Measurements from ENCODE around the gene DROSHA.
A peak's percentile ranks its signal among the peaks of the same experiment; 100 is the strongest.
"Not testable (repeated sequence)": the region's sequence is repeated elsewhere in the genome, so short reads cannot be mapped to it uniquely, and the experiment has no call there.

DROSHA gene

DNA sequence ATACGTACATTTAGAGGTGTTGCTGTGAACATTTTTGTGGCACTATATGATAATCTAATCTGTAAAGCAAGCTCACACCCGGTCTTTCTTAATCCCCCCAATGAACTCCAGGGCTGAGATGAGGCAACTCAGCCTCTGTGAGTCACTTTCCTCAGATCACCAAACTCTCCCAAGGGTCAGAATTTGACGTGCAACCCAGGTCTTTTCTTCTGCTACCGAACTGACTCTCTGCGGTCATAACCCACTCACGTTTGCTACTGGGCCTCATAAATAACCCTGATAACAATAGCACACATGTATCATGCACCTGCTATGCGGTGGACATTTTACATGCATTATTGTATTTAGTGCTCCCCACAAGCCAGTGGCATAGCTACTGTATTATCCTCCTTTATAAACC, 153.1 kb downstream of the DROSHA start:
- peak; percentile 42 for DNase-seq (ENCODE audit: low spot score)

DNA sequence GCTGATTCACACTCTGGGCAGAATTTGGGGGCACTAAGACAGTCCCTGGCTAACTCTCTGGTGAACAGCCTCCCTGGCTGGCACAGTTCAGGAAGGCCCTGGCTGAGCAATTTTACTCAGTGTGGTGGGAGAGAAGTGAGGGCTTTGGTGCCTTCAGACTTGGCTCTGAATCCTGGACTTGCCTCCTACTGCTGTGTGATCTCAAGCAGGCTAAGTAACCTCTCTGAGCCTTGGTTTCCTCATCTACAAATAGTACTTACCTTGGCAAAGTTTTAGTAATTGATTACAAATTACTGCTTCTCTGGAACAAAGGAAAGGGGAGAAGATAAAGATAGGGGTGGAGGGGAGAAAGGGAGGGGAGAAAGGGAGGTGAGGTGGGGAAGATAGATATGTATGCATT, 153.8 kb downstream of the DROSHA start:
- DNase-seq (ENCODE audit: low spot score), result no peak

DNA sequence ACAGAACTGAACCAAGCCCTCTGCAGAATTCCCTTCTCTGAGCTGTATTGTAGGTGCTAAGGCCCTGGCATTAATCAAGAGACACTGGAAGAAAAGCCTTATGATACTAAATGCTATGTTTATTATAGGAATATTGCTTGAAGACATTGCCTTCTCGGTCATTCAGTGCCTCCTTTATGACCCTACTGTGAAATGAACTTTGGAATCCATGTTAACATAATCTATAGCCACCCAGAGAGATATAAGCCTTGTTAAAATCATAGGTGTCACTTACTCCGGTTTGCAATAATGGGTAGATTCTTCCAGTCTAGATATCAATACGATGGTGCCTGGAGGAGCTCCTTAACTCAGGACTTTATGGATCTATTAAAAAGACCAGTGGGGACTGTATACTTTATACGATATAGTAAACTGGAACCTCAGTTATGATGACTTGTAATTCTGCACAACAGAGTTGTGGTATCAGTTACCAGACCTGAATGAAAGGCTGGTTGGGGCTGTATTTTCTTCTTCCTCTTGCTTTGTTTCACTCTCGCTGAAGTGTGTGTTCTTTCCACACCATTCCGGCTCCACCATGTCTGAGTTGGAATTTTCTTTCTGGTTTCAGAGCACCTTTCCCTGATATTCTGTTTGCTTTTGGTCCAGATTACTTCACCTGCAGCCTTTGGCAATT, 154.5 kb downstream of the DROSHA start:
- no peak for DNase-seq (ENCODE audit: low spot score)

DNA sequence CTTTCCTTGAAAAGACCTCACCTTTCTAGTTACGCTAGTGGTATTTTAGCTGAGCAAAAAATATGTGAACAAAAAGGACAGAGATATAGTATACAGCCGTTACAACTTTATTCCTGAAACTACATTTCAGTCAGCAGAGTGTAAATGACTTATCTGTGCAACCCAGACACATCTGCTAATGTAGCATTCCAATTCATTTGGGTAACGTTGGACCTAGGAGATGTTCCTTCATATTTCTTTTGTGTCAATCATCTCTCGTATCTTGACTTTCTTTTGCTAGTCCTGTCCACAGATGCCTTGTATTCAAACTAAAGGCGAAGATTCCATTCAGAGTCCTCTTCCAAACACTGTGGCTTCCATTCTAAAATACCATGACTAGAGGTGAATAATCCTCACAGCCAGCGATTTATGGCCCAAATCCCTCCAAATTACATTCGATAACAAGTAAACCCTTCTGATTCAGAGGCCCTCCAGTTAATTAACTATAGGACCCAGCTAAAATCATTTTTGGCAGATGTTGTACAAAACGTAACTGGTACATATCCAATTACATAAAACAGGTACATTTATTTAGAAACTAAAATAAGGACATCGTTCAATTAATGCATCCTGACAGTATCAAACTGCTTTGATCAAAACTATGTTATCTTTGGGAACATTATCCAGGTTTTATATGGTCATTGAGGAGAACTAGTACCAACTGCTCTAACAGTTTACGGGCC, 155.7 kb downstream of the DROSHA start:
- DNase-seq (ENCODE audit: low spot score), result no peak

DNA sequence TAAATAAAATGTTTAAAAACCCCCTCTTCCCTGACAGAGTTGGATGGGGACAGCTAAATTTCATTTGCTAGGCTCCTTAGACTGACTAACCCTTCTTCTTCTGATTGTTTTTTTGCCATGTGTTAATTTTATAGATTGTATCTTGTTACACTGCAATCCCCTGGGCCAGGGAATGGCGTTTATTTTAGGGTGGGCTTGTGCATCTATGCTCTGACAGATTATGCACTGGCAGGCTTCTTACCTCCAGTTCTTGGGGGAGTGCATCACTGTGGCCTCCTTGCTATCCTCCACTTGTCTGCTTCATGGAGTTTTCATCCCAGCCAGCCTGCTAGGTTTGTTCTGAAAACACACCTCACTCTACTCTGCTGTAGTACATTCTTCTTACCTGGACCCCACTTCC, 159.8 kb downstream of the DROSHA start:
- DNase-seq (ENCODE audit: low spot score), result no peak

DNA sequence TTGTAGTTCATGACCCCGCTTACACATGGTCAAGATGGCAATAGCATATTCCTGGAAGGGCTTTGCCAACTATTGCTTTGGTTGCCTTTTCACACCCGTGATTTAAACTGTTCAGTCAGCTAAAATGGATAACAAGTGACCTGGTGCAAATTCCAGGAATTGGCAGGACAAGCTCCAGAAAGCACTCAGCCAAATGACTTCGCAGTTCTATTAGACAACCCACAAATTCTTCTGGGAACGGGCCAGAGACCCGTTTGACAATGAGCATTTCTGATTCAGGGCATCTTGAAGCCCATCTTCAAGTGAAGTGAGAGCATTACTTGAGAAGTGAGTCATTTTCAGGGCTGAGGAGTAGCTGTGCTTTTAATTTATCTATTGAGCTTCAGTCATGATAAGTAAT, 165.0 kb downstream of the DROSHA start:
- DNase-seq (ENCODE audit: low spot score), result peak; percentile 37

- DNase-seq (ENCODE audit: low spot score), result no peak
Observed at GRCh38 chr5:31365776-31366175, 166.1 kb downstream of the DROSHA start.

- DNase-seq (ENCODE audit: low spot score), result peak; percentile 42
Observed at GRCh38 chr5:31364881-31365636, 166.8 kb downstream of the DROSHA start.

GRCh38 chr5:31362931-31363568, 168.8 kb downstream of the DROSHA start:
- peak; percentile 33 for DNase-seq (ENCODE audit: low spot score)

DNA sequence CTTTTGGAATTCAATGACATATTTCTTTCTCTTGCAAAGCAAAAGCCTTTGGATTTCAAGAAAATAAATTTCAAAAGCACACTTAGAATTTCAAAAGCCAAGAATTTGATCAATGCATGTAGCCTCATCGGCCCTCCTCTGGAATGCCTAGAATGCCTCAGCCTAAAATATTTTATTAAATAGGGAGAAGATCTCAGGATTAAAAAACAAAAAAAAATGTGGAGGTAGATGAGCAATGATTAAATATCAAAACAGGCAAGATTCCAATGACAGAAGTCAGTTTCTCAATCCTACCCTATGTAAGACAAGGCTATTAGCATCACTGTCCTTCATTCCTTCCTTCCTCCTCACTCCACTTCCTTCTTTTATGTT, 169.4 kb downstream of the DROSHA start:
- DNase-seq (ENCODE audit: low spot score), result peak; percentile 33

DNA sequence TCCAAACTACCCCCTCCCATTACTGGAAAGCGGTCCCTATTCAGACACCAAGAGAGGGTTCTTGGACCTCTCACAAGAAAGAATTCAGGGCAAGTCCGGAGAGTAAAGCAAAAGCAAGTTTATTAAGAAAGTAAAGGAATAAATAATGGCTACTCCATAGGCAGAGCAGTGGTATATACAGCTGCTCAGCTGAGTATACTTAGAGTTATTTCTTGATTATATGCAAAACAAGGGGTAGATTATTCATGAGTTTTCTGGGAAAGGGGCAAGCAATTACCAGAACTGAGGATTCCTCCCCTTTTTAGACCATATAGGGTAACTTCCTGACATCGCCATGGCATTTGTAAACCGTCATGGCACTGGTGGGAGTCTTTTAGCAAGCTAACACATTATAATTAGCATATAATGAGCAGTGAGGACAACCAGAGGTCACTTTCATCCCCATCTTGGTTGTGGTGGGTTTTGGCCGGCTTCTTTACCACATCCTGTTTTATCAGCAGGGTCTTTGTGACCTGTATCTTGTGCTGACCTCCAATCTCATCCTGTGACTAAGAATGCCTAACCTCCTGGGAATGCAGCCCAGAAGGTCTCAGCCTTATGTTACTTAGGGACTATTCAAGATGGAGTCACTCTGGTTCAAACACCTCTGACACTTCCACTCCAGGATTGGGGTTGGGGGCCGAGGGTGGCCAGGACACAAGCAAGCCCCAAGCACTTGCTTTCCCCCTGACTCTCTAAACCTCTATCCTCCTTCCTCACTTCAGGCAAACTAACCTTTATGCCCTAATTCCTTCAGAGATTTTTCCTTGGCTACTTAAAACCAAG, 170.0 kb downstream of the DROSHA start:
- DNase-seq (ENCODE audit: low spot score), result not testable (repeated sequence)

- peak; percentile 45 for DNase-seq (ENCODE audit: low spot score)
Observed at GRCh38 chr5:31361234-31361633, 170.7 kb downstream of the DROSHA start.

DNA sequence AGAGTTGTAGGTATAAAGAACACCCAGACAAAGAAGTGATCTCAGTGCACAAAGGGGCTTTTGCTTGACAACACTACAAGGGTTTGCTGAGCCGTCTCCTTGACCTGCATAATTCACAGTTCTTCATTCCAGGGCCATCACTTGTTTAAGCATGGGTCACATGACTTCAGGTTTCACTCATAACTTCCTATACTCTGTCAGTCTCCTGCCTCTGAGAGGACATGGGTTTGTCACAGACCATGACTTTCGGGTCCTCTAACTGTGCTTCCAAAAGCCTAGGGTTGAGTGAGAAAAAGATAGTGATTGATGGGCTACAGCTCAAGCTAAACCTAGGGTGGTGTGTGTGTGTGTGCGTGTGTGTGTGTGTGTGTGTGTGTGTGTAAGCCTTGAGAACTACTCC, 172.1 kb downstream of the DROSHA start:
- no peak for DNase-seq (ENCODE audit: low spot score)

DNA sequence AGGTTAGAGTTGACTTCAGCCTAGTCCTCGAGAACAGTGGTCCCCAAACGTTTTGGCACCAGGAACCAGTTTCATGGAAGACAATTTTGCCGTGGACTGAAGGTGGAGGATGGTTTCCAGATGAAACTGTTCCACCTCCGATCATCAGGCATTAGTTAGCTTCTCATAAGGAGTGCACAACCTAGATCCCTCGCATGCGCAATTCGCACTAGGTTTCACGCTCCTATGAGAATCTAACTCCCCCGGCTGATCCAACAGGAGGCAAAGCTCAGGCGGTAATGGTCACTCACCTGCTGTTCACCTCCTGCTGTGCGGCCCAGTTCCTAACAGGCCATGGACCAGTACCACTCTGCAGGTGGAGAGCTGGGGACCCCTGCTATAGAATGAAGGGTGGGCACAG, 174.9 kb downstream of the DROSHA start:
- no peak for DNase-seq (ENCODE audit: low spot score)

GRCh38 chr5:31355337-31355736, 176.6 kb downstream of the DROSHA start:
- no peak for DNase-seq (ENCODE audit: low spot score)
